SK-N-SH treated with all-trans-retinoic acid at 6 μM for 48 hours (cell line): ENCODE data around the gene BMP6.

Experiments
- ATAC-seq: fragments of 200-7000 bp; cut with Tn5 transposase; 3 replicates; pipeline ENCODE4 v1.9.1; 2020; ENCODE audit warnings: mild to moderate bottlenecking, moderate library complexity
- BACH2 ChIP-seq: fragments of 250-450 bp; sonication (Bioruptor Pico); IDR thresholded peaks from 2 replicates; pipeline ENCODE4 v1.9.0; 2021; ENCODE audit warnings: mild to moderate bottlenecking, borderline replicate concordance
- CSDC2 ChIP-seq: fragments of 250-450 bp; sonication (Bioruptor Pico); IDR thresholded peaks from 2 replicates; pipeline ENCODE4 v1.5.0; 2020; ENCODE audit warnings: mild to moderate bottlenecking, moderate library complexity
- GLIS3 ChIP-seq: fragments of 250-450 bp; sonication (Bioruptor Pico); IDR thresholded peaks from 2 replicates; pipeline ENCODE4 v1.5.0; 2020; ENCODE audit warnings: mild to moderate bottlenecking, moderate library complexity
- ISL1 ChIP-seq: fragments of 250-450 bp; sonication (Bioruptor Pico); IDR thresholded peaks from 2 replicates; pipeline ENCODE4 v2.1.2; 2022; ENCODE audit warnings: mild to moderate bottlenecking, moderate library complexity
- OSR1 ChIP-seq: fragments of 250-450 bp; sonication (Bioruptor Pico); IDR thresholded peaks from 2 replicates; pipeline ENCODE4 v1.8.0; 2022; ENCODE audit warnings: moderate library complexity, mild to moderate bottlenecking, inconsistent platforms
- PPARA ChIP-seq: fragments of 250-450 bp; sonication (Bioruptor Pico); IDR thresholded peaks from 2 replicates; pipeline ENCODE4 v1.5.0; 2020; ENCODE audit warnings: mild to moderate bottlenecking, borderline replicate concordance
- RARB ChIP-seq: fragments of 250-450 bp; sonication (Bioruptor Pico); IDR thresholded peaks from 2 replicates; pipeline ENCODE4 v1.8.0; 2021; ENCODE audit warnings: mild to moderate bottlenecking, moderate library complexity
- SNAI2 ChIP-seq: fragments of 250-450 bp; sonication (Bioruptor Pico); IDR thresholded peaks from 2 replicates; pipeline ENCODE4 v1.5.0; 2020; ENCODE audit warnings: mild to moderate bottlenecking, moderate library complexity
- TCF4 ChIP-seq: fragments of 250-450 bp; sonication (Bioruptor Pico); IDR thresholded peaks from 2 replicates; pipeline ENCODE4 v1.8.0; 2021; ENCODE audit warnings: mild to moderate bottlenecking, moderate library complexity, borderline replicate concordance
- TOX ChIP-seq: fragments of 250-450 bp; sonication (Bioruptor Pico); IDR thresholded peaks from 2 replicates; pipeline ENCODE4 v1.8.0; 2021; ENCODE audit warnings: mild to moderate bottlenecking, moderate library complexity, borderline replicate concordance
- ZC3H10 ChIP-seq: fragments of 250-450 bp; sonication (Bioruptor Pico); IDR thresholded peaks from 2 replicates; pipeline ENCODE4 v1.5.1; 2021; ENCODE audit warnings: mild to moderate bottlenecking, moderate library complexity
- ZFP3 ChIP-seq: fragments of 250-450 bp; sonication (Bioruptor Pico); IDR thresholded peaks from 2 replicates; pipeline ENCODE4 v1.5.0; 2020; ENCODE audit warnings: mild to moderate bottlenecking, moderate library complexity
- ZFP30 ChIP-seq: fragments of 450-650 bp; formaldehyde crosslinking; IDR thresholded peaks from 2 replicates; pipeline ENCODE4 v1.5.0; 2022; ENCODE audit warnings: mild to moderate bottlenecking, moderate library complexity
- ZNF565 ChIP-seq: fragments of 450-650 bp; formaldehyde crosslinking; conservative IDR thresholded peaks from 2 replicates; pipeline ENCODE4 v1.5.0; 2020; ENCODE audit warnings: low read depth, mild to moderate bottlenecking, moderate library complexity
- ZNF70 ChIP-seq: fragments of 450-650 bp; formaldehyde crosslinking; IDR thresholded peaks from 2 replicates; pipeline ENCODE4 v1.5.0; 2020; ENCODE audit warnings: mild to moderate bottlenecking, moderate library complexity
- ZNF8 ChIP-seq: fragments of 450-650 bp; formaldehyde crosslinking; IDR thresholded peaks from 2 replicates; pipeline ENCODE4 v1.5.0; 2020; ENCODE audit warnings: mild to moderate bottlenecking, moderate library complexity
- TF ChIP-seq, protein P1 (sequence below): fragments of 250-450 bp; sonication (Bioruptor Pico); IDR thresholded peaks from 2 replicates; pipeline ENCODE4 v1.8.0; 2021; ENCODE audit warnings: low read depth, mild to moderate bottlenecking, moderate library complexity, borderline replicate concordance
- TF ChIP-seq, protein P2 (sequence below): fragments of 250-450 bp; sonication (Bioruptor Pico); IDR thresholded peaks from 2 replicates; pipeline ENCODE4 v1.8.0; 2020; ENCODE audit warnings: mild to moderate bottlenecking, moderate library complexity, borderline replicate concordance
- TF ChIP-seq, protein P3 (sequence below): fragments of 250-450 bp; sonication (Bioruptor Pico); IDR thresholded peaks from 2 replicates; pipeline ENCODE4 v1.5.0; 2020; ENCODE audit warnings: mild to moderate bottlenecking, moderate library complexity
- TF ChIP-seq, protein P4 (sequence below): fragments of 250-450 bp; sonication (Bioruptor Pico); IDR thresholded peaks from 2 replicates; pipeline ENCODE4 v1.5.1; 2020; ENCODE audit warnings: low read depth, mild to moderate bottlenecking, moderate library complexity

Gene BMP6

DNA sequence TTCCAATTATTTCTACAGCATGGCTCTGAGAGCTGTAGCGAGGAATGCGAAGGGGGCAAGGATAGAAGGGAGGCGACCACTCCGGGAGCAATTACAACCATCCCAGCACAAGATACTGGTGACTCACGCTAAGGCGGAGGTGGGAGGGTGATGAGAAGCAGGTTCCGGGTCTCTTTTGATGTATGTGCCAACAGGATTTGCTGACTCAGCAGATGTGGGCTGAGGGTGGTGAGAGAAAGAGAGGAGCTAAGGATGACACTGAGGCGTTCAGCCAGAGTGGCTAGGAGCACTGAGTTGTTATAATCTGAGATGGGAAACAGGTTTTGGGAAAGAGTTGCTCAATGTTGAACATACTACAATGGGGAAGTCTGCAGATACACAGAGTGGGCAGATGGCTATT is 194.0 kb downstream of the BMP6 start:
- no peak for TF ChIP-seq ZFP3 (CRISPR knock-in tag)
- TF ChIP-seq, all 23 proteins: peak for 0
- ATAC-seq = no peak

DNA sequence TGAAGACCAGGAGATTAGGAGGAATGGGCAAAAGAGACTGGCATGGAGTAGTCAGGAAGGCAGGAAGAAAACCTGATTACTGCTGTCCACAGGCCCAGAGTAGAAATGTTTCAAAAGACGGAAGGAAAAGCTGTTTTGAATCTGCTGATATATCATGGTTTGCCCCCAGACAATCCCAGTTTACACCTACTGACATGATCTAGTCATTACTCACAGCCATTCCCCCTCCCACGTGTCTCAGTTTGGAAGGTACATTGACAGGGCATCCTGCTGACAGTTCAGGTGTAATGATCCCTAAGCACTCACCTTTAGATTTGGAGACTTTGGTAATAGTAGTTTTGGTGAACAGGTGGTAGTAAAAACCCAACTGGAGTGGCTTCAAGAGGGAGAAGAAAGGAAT is 194.5 kb downstream of the BMP6 start:
- TF ChIP-seq ZNF70 (CRISPR knock-in tag) (no peak), ZFP3 (CRISPR knock-in tag) (no peak), ZNF565 (CRISPR knock-in tag) (no peak), TOX (CRISPR knock-in tag) (no peak), ISL1 (CRISPR knock-in tag) (no peak), RARB (CRISPR knock-in tag) (no peak), OSR1 (CRISPR knock-in tag) (no peak), ZFP30 (CRISPR knock-in tag) (no peak), BACH2 (no peak), ZNF8 (CRISPR knock-in tag) (no peak), PPARA (no peak), ZC3H10 (CRISPR knock-in tag) (no peak), GLIS3 (CRISPR knock-in tag) (no peak), SNAI2 (no peak)
- TF ChIP-seq, protein P1, sequence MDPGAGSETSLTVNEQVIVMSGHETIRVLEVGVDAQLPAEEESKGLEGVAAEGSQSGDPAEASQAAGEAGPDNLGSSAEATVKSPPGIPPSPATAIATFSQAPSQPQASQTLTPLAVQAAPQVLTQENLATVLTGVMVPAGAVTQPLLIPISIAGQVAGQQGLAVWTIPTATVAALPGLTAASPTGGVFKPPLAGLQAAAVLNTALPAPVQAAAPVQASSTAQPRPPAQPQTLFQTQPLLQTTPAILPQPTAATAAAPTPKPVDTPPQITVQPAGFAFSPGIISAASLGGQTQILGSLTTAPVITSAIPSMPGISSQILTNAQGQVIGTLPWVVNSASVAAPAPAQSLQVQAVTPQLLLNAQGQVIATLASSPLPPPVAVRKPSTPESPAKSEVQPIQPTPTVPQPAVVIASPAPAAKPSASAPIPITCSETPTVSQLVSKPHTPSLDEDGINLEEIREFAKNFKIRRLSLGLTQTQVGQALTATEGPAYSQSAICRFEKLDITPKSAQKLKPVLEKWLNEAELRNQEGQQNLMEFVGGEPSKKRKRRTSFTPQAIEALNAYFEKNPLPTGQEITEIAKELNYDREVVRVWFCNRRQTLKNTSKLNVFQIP (CRISPR knock-in tag) = no peak
- TF ChIP-seq, protein P2, sequence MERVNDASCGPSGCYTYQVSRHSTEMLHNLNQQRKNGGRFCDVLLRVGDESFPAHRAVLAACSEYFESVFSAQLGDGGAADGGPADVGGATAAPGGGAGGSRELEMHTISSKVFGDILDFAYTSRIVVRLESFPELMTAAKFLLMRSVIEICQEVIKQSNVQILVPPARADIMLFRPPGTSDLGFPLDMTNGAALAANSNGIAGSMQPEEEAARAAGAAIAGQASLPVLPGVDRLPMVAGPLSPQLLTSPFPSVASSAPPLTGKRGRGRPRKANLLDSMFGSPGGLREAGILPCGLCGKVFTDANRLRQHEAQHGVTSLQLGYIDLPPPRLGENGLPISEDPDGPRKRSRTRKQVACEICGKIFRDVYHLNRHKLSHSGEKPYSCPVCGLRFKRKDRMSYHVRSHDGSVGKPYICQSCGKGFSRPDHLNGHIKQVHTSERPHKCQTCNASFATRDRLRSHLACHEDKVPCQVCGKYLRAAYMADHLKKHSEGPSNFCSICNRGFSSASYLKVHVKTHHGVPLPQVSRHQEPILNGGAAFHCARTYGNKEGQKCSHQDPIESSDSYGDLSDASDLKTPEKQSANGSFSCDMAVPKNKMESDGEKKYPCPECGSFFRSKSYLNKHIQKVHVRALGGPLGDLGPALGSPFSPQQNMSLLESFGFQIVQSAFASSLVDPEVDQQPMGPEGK (CRISPR knock-in tag) = no peak
- TF ChIP-seq, all 23 proteins: peak for 0
- no peak for ATAC-seq

DNA sequence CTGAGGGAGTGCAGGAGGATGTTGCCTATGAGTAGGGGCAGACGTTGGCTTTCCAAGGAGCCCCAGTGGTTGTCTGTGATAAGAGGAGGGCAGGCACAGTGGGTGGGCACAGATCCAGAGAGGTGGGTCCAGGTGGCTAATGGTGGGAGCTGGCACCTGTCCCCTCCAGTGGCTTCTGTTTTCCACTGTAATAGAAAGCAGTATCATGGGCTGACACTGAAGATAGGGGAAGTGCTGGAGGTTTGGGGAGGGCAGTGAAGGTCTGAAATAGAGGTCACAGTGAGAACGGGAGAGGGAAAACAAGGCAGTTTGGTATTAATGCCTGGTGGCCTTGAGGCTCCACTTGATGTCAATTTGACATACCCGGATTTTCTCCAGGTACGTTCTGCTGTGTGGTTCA is 195.1 kb downstream of the BMP6 start:
- TF ChIP-seq ZFP3 (CRISPR knock-in tag) (no peak), TCF4 (CRISPR knock-in tag) (no peak), ZC3H10 (CRISPR knock-in tag) (no peak)
- TF ChIP-seq, protein P2 (CRISPR knock-in tag) = no peak
- ATAC-seq = no peak

DNA sequence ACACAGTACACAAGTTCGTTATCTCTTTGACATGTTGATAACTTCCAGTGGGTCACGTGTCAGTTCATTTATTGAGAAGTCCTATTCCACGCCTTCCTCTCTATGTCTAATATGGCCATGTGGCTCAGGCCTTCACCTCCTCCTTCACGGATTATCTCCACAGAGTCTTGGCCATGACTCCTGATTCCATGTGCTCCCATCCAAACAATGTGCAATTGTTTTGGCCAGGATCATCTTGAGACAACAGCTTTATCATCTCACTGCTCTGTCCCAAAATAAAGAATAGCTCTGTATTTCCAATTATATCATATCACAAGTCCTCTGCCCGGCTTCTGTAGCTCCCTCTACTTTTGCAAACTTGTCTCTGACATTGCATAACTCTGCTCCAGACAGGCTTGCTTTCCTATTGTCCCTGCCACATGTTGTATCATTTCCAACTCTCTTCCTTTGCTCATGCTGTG is 195.8 kb downstream of the BMP6 start:
- no peak for ATAC-seq
- TF ChIP-seq, protein P1 (CRISPR knock-in tag) = no peak
- TF ChIP-seq, protein P3, sequence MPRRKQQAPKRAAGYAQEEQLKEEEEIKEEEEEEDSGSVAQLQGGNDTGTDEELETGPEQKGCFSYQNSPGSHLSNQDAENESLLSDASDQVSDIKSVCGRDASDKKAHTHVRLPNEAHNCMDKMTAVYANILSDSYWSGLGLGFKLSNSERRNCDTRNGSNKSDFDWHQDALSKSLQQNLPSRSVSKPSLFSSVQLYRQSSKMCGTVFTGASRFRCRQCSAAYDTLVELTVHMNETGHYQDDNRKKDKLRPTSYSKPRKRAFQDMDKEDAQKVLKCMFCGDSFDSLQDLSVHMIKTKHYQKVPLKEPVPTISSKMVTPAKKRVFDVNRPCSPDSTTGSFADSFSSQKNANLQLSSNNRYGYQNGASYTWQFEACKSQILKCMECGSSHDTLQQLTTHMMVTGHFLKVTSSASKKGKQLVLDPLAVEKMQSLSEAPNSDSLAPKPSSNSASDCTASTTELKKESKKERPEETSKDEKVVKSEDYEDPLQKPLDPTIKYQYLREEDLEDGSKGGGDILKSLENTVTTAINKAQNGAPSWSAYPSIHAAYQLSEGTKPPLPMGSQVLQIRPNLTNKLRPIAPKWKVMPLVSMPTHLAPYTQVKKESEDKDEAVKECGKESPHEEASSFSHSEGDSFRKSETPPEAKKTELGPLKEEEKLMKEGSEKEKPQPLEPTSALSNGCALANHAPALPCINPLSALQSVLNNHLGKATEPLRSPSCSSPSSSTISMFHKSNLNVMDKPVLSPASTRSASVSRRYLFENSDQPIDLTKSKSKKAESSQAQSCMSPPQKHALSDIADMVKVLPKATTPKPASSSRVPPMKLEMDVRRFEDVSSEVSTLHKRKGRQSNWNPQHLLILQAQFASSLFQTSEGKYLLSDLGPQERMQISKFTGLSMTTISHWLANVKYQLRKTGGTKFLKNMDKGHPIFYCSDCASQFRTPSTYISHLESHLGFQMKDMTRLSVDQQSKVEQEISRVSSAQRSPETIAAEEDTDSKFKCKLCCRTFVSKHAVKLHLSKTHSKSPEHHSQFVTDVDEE (CRISPR knock-in tag) = no peak
- no peak for TF ChIP-seq ZFP3 (CRISPR knock-in tag)
- no peak for TF ChIP-seq ZFP30 (CRISPR knock-in tag)
- TF ChIP-seq, protein P2 (CRISPR knock-in tag) = no peak
- TF ChIP-seq, protein P4, sequence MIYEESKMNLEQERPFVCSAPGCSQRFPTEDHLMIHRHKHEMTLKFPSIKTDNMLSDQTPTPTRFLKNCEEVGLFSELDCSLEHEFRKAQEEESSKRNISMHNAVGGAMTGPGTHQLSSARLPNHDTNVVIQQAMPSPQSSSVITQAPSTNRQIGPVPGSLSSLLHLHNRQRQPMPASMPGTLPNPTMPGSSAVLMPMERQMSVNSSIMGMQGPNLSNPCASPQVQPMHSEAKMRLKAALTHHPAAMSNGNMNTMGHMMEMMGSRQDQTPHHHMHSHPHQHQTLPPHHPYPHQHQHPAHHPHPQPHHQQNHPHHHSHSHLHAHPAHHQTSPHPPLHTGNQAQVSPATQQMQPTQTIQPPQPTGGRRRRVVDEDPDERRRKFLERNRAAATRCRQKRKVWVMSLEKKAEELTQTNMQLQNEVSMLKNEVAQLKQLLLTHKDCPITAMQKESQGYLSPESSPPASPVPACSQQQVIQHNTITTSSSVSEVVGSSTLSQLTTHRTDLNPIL (CRISPR knock-in tag) = no peak
- no peak for TF ChIP-seq CSDC2 (CRISPR knock-in tag)
- no peak for TF ChIP-seq ZC3H10 (CRISPR knock-in tag)
- no peak for TF ChIP-seq ZNF8 (CRISPR knock-in tag)
- TF ChIP-seq SNAI2 = no peak
- no peak for TF ChIP-seq TOX (CRISPR knock-in tag)
